Esophagus muscularis mucosa (tissue), 4 donors: Measurements from ENCODE around the gene TRAPPC2L.

Experiments used
- CTCF ChIP-seq, 3 experiments: fragments of 200-600 bp in 2 of 3; fragments of 450-650 bp in 1 of 3; sonication (generic) in 2 of 3; IDR thresholded peaks; one replicate each; pipeline ENCODE4 v1.5.1; 2017 to 2019; ENCODE audit warnings: antibody characterized with exemption in 3 of 3, mild to moderate bottlenecking in 2 of 3, moderate library complexity in 1 of 3
- EP300 ChIP-seq: sonication (generic); formaldehyde crosslinking; IDR thresholded peaks from one replicate; pipeline ENCODE4 v1.6.1; 2017; ENCODE audit warnings: antibody characterized with exemption
- POLR2A ChIP-seq: fragments of 450-650 bp; IDR thresholded peaks from one replicate; pipeline ENCODE4 v1.6.1; 2017; ENCODE audit warnings: antibody characterized with exemption, moderate library complexity, mild to moderate bottlenecking, low read depth

GRCh38 chr16:88892065-88892464, 35.1 kb downstream of the TRAPPC2L start:
- TF ChIP-seq CTCF (IDR thresholded peaks at IDR 0.05), result no peak
- no peak for TF ChIP-seq EP300
- no peak for TF ChIP-seq POLR2A
